NT2/D1 (cell line): Measurements from ENCODE around the gene TEDC1.

ENCODE experiments used
- SUZ12 ChIP-seq: IDR thresholded peaks from 2 replicates; pipeline ENCODE4 v1.6.1; 2011; ENCODE audit not compliant: insufficient read length, insufficient read depth; ENCODE audit errors: extremely low read depth
- YY1 ChIP-seq: IDR thresholded peaks from 2 replicates; pipeline ENCODE4 v1.6.1; 2011; ENCODE audit not compliant: insufficient read length, insufficient read depth
- ZNF274 ChIP-seq: IDR thresholded peaks from 2 replicates; pipeline ENCODE4 v1.6.1; 2011; ENCODE audit warnings: mild to moderate bottlenecking, low read depth, low read length

- TF ChIP-seq ZNF274 (no peak), SUZ12 (no peak), YY1 (no peak)
These were observed 44.9 kb upstream of the TEDC1 start for GRCh38 chr14:105445901-105446845.
